Neural progenitor cell (in vitro differentiated cells): ENCODE results near the gene PTPN20.

ENCODE experiments used
- EZH2 ChIP-seq: fragments of 200-600 bp; sonication (generic); IDR thresholded peaks from 2 replicates; pipeline ENCODE4 v1.6.1; 2017; ENCODE audit warnings: antibody characterized with exemption, mild to moderate bottlenecking, moderate library complexity
- EZH2phosphoT487 ChIP-seq: fragments of 200-600 bp; sonication (generic); IDR thresholded peaks from 2 replicates; pipeline ENCODE4 v1.6.1; 2017; ENCODE audit warnings: antibody characterized with exemption
- TF ChIP-seq, protein P1 (sequence below): fragments of 200-600 bp; sonication (generic); IDR thresholded peaks from 2 replicates; pipeline ENCODE4 v1.5.1; 2017; ENCODE audit warnings: antibody characterized with exemption, mild to moderate bottlenecking

DNA sequence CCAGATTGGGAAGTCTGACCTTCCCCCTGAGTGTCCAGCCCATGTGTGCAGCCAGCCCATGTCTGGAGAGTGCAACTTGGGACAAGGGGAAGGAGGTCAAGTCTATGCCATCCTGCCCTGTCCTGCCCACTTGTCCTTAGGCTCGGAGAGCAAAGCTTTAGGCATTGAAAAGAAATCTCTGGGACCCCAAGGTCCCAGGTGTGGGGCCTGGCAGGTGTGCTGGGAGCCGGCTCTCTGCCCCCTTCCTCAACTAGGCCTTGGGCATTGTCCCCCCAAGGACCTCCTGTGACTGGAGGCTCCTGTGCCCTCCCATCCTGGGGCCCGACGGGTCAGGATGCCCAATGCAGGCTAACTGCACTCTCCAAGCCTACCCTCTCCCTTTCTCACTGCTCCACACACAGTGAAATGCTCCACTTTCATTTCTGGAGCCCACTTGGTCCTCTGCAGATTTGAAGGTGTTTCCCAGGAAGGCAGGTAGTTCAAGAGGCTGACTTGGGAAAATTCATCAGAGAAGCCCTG lies 124.7 kb downstream of the PTPN20 start:
- TF ChIP-seq, protein P1, sequence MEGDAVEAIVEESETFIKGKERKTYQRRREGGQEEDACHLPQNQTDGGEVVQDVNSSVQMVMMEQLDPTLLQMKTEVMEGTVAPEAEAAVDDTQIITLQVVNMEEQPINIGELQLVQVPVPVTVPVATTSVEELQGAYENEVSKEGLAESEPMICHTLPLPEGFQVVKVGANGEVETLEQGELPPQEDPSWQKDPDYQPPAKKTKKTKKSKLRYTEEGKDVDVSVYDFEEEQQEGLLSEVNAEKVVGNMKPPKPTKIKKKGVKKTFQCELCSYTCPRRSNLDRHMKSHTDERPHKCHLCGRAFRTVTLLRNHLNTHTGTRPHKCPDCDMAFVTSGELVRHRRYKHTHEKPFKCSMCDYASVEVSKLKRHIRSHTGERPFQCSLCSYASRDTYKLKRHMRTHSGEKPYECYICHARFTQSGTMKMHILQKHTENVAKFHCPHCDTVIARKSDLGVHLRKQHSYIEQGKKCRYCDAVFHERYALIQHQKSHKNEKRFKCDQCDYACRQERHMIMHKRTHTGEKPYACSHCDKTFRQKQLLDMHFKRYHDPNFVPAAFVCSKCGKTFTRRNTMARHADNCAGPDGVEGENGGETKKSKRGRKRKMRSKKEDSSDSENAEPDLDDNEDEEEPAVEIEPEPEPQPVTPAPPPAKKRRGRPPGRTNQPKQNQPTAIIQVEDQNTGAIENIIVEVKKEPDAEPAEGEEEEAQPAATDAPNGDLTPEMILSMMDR: no peak
- no peak for TF ChIP-seq EZH2phosphoT487
- no peak for TF ChIP-seq EZH2
